Trophoblast cell (in vitro differentiated cells and primary cell): ENCODE data around the gene ICOSLG.

Source experiments
- DNase-seq, 2 donors: peaks; one replicate each; pipeline ENCODE4 v3.0.0-alpha.2; 2016
- H2AFZ ChIP-seq: 2 replicates; pipeline ENCODE4 v1.6.1; 2013; ENCODE audit warnings: low read length, moderate library complexity, mild to moderate bottlenecking; ENCODE audit not compliant: insufficient read depth, poor library complexity
- H2AK5ac ChIP-seq: 2 replicates; pipeline ENCODE4 v1.6.1; 2013; ENCODE audit warnings: mild to moderate bottlenecking, low read length
- H2BK120ac ChIP-seq: 2 replicates; pipeline ENCODE4 v1.6.1; 2013; ENCODE audit warnings: low read length, mild to moderate bottlenecking, moderate library complexity; ENCODE audit not compliant: insufficient read depth, poor library complexity
- H2BK12ac ChIP-seq: 2 replicates; pipeline ENCODE4 v1.6.1; 2013; ENCODE audit warnings: mild to moderate bottlenecking, low read length, moderate library complexity
- H2BK5ac ChIP-seq: 2 replicates; pipeline ENCODE4 v1.6.1; 2013; ENCODE audit warnings: low read length, low read depth, moderate library complexity, mild to moderate bottlenecking; ENCODE audit not compliant: poor library complexity
- H3K14ac ChIP-seq: 2 replicates; pipeline ENCODE4 v1.6.1; 2013; ENCODE audit warnings: mild to moderate bottlenecking, low read length
- H3K18ac ChIP-seq: 2 replicates; pipeline ENCODE4 v1.6.1; 2013; ENCODE audit warnings: mild to moderate bottlenecking, low read length
- H3K23ac ChIP-seq: 2 replicates; pipeline ENCODE4 v1.6.1; 2013; ENCODE audit warnings: low read length
- H3K27ac ChIP-seq: 2 replicates; pipeline ENCODE4 v1.5.1; 2013; ENCODE audit warnings: low read depth, mild to moderate bottlenecking, inconsistent platforms, low read length, moderate library complexity
- H3K27me3 ChIP-seq: 2 replicates; pipeline ENCODE4 v1.6.1; 2013; ENCODE audit warnings: inconsistent platforms, mild to moderate bottlenecking, low read length, moderate library complexity; ENCODE audit not compliant: insufficient read depth
- H3K36me3 ChIP-seq, 2 experiments: 1 replicate in 1 of 2; 2 replicates in 1 of 2; pipeline ENCODE4 v1.6.1; 2013; ENCODE audit warnings: low read length in 2 of 2, mild to moderate bottlenecking in 2 of 2, moderate library complexity in 1 of 2; ENCODE audit not compliant: insufficient read depth in 2 of 2, control insufficient read depth in 1 of 2
- H3K4ac ChIP-seq: 2 replicates; pipeline ENCODE4 v1.6.1; 2013; ENCODE audit warnings: low read depth, mild to moderate bottlenecking, low read length, moderate library complexity
- H3K4me1 ChIP-seq, 2 experiments: 1 replicate in 1 of 2; 2 replicates in 1 of 2; pipeline ENCODE4 v1.6.1; 2013; ENCODE audit warnings: low read length in 2 of 2, mild to moderate bottlenecking in 2 of 2, moderate library complexity in 1 of 2; ENCODE audit not compliant: insufficient read depth in 2 of 2, control insufficient read depth in 1 of 2
- H3K4me2 ChIP-seq: 2 replicates; pipeline ENCODE4 v1.6.1; 2013; ENCODE audit warnings: inconsistent platforms, mild to moderate bottlenecking, low read length, moderate library complexity
- H3K4me3 ChIP-seq: 2 replicates; pipeline ENCODE4 v1.5.1; 2013; ENCODE audit warnings: mild to moderate bottlenecking, low read depth, low read length, inconsistent platforms
- H3K79me1 ChIP-seq: one replicate; pipeline ENCODE4 v1.6.1; 2013; ENCODE audit warnings: low read length
- H3K79me2 ChIP-seq: 2 replicates; pipeline ENCODE4 v1.6.1; 2013; ENCODE audit warnings: low read length, mild to moderate bottlenecking; ENCODE audit not compliant: control insufficient read depth, insufficient read depth, poor library complexity
- H3K9ac ChIP-seq: 2 replicates; pipeline ENCODE4 v1.6.1; 2013; ENCODE audit warnings: mild to moderate bottlenecking, low read length
- H3K9me3 ChIP-seq: 2 replicates; pipeline ENCODE4 v1.6.1; 2013; ENCODE audit warnings: low read depth, mild to moderate bottlenecking, control low read depth, inconsistent platforms, low read length; ENCODE audit not compliant: insufficient read depth
- H4K12ac ChIP-seq: 2 replicates; pipeline ENCODE4 v1.6.1; 2013; ENCODE audit warnings: low read depth, mild to moderate bottlenecking, low read length, moderate library complexity
- H4K8ac ChIP-seq: 2 replicates; pipeline ENCODE4 v1.6.1; 2013; ENCODE audit warnings: low read depth, mild to moderate bottlenecking, low read length, moderate library complexity
- H4K91ac ChIP-seq: one replicate; pipeline ENCODE4 v1.6.1; 2013; ENCODE audit warnings: low read depth, mild to moderate bottlenecking, low read length, moderate library complexity
- WGBS: extraction: QIAGEN DNeasy Blood & Tissue Kit; methylation state at CpG from one replicate; pipeline ENCODE4 v1.1.7; 2013; ENCODE audit warnings: missing lambda C conversion rate; ENCODE audit not compliant: insufficient read length, insufficient coverage; ENCODE audit errors: extremely low coverage; 5-methylcytosine and 5-hydroxymethylcytosine counted together

Gene ICOSLG

GRCh38 chr21:44267655-44268142 is 27.0 kb upstream of the ICOSLG start:
- H2BK120ac ChIP-seq, result no peak overlapping the region
- no peaks in the 10 kb centered on the region for H3K79me1 ChIP-seq
- H2AFZ ChIP-seq, result no peak overlapping the region
- H3K9ac ChIP-seq, result no peak overlapping the region
- H3K18ac ChIP-seq, result no peak overlapping the region
- H3K4me1 ChIP-seq, result peaks cover 5 to 6% of the 10 kb centered on the region in 2 experiments
- H3K79me2 ChIP-seq, result no peaks in the 10 kb centered on the region
- H4K91ac ChIP-seq, result no peak overlapping the region
- H4K8ac ChIP-seq, result no peak overlapping the region
- H3K4ac ChIP-seq, result no peak overlapping the region
- H3K27me3 ChIP-seq, result no peaks in the 10 kb centered on the region
- H3K9me3 ChIP-seq, result no peaks in the 10 kb centered on the region
- no peak overlapping the region for H4K12ac ChIP-seq
- no peak overlapping the region for H2AK5ac ChIP-seq
- H3K14ac ChIP-seq, result no peak overlapping the region
- H3K27ac ChIP-seq, result no peak overlapping the region
- no peak overlapping the region for H3K4me2 ChIP-seq
- no peak overlapping the region for H3K23ac ChIP-seq
- no peak overlapping the region for H3K4me3 ChIP-seq
- no CpG with 5 or more reads among the region's 19 CpGs for WGBS
- DNase-seq, result no peak
- H2BK5ac ChIP-seq, result no peak overlapping the region
- H2BK12ac ChIP-seq, result no peak overlapping the region
- no peaks in the 10 kb centered on the region for H3K36me3 ChIP-seq

GRCh38 chr21:44265734-44266270 is 25.1 kb upstream of the ICOSLG start:
- peaks cover 5 to 6% of the 10 kb centered on the region in 2 experiments for H3K4me1 ChIP-seq
- H2AK5ac ChIP-seq, result no peak overlapping the region
- H4K8ac ChIP-seq, result no peak overlapping the region
- no peak overlapping the region for H3K27ac ChIP-seq
- H4K12ac ChIP-seq, result no peak overlapping the region
- no peaks in the 10 kb centered on the region for H3K9me3 ChIP-seq
- H3K4me3 ChIP-seq, result no peak overlapping the region
- H3K4me2 ChIP-seq, result no peak overlapping the region
- H3K23ac ChIP-seq, result no peak overlapping the region
- H3K79me2 ChIP-seq, result no peaks in the 10 kb centered on the region
- H3K18ac ChIP-seq, result no peak overlapping the region
- H3K14ac ChIP-seq, result no peak overlapping the region
- no CpG with 5 or more reads among the region's 17 CpGs for WGBS
- no peak overlapping the region for H2AFZ ChIP-seq
- H3K36me3 ChIP-seq, result no peaks in the 10 kb centered on the region
- no peak for DNase-seq
- no peak overlapping the region for H3K9ac ChIP-seq
- H3K79me1 ChIP-seq, result no peaks in the 10 kb centered on the region
- no peak overlapping the region for H2BK5ac ChIP-seq
- H3K27me3 ChIP-seq, result no peaks in the 10 kb centered on the region
- H4K91ac ChIP-seq, result no peak overlapping the region
- no peak overlapping the region for H3K4ac ChIP-seq
- no peak overlapping the region for H2BK12ac ChIP-seq
- no peak overlapping the region for H2BK120ac ChIP-seq

- Histone ChIP-seq H3K9me3 (no peaks in the 10 kb centered on the region), H2BK5ac (no peak overlapping the region), H3K14ac (no peak overlapping the region), H3K4me2 (no peak overlapping the region), H2AK5ac (no peak overlapping the region), H2BK120ac (no peak overlapping the region), H2BK12ac (no peak overlapping the region), H2AFZ (no peak overlapping the region), H4K12ac (no peak overlapping the region), H3K79me1 (no peaks in the 10 kb centered on the region), H3K4me3 (no peak overlapping the region), H3K27me3 (no peaks in the 10 kb centered on the region), H3K18ac (no peak overlapping the region), H4K91ac (no peak overlapping the region), H3K23ac (no peak overlapping the region), H3K4ac (no peak overlapping the region), H3K36me3 (no peaks in the 10 kb centered on the region), H4K8ac (no peak overlapping the region), H3K27ac (no peak overlapping the region), H3K79me2 (no peaks in the 10 kb centered on the region), H3K4me1 (peaks cover 5 to 6% of the 10 kb centered on the region in 2 experiments), H3K9ac (no peak overlapping the region)
- WGBS, result no CpG with 5 or more reads among the region's 4 CpGs
- DNase-seq, result no peak
Measured at GRCh38 chr21:44263768-44264167, 23.0 kb upstream of the ICOSLG start.

GRCh38 chr21:44263221-44263760 is 22.5 kb upstream of the ICOSLG start:
- Histone ChIP-seq H4K91ac (no peak overlapping the region), H4K8ac (no peak overlapping the region), H3K4me2 (no peak overlapping the region), H2BK5ac (no peak overlapping the region), H3K9me3 (no peaks in the 10 kb centered on the region), H2BK120ac (no peak overlapping the region), H3K4me1 (peaks cover 5 to 6% of the 10 kb centered on the region in 2 experiments), H2BK12ac (no peak overlapping the region), H3K36me3 (no peaks in the 10 kb centered on the region), H3K79me2 (no peaks in the 10 kb centered on the region), H3K9ac (no peak overlapping the region), H4K12ac (no peak overlapping the region), H3K14ac (no peak overlapping the region), H3K27me3 (no peaks in the 10 kb centered on the region), H3K4ac (no peak overlapping the region), H3K27ac (no peak overlapping the region), H2AFZ (no peak overlapping the region), H3K79me1 (no peaks in the 10 kb centered on the region), H3K4me3 (no peak overlapping the region), H3K23ac (no peak overlapping the region), H2AK5ac (no peak overlapping the region), H3K18ac (no peak overlapping the region)
- DNase-seq, result no peak
- no CpG with 5 or more reads among the region's 18 CpGs for WGBS
